ENCODE data around the gene TBC1D8.

DNA sequence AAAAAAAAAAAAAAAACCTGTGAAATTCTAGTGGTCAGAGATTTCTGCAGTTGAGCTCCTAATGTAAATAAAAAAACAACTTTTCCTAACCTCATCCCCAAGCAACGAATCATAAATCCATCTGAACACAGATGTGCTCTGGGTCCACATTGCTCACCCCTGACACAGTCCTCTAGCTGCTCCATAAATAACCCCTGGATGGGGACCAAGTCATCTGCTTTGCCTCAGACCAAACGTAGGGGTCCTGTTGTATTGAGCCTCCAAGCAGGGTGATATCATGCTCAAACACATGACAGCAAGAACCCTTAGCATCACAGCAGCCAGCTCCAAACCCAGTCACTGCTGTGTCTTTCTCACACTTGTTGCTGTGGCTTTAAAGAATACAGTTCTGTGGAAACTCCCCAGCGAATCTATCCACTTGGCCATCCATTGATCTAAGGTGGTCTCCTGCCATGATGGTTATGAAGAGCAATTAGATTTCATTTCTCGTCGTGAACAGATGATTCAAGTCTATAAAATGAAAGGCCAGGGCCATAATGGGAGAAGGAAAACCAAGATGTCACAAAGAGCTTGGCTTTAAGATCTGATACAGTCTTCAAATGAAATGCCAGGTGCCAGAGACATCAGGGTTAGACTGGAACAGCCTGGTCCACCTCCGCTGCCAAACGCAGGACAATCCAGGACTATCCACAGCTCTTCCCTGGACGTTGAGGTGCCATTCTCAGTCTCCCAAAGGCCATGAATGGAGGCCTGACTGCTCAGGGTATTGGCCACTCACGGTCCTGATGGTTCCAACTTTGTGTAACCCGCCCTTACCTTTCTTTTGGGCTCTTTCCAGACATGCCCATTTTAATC lies 39.0 kb downstream of the TBC1D8 start:
- TF ChIP-seq, protein P1, sequence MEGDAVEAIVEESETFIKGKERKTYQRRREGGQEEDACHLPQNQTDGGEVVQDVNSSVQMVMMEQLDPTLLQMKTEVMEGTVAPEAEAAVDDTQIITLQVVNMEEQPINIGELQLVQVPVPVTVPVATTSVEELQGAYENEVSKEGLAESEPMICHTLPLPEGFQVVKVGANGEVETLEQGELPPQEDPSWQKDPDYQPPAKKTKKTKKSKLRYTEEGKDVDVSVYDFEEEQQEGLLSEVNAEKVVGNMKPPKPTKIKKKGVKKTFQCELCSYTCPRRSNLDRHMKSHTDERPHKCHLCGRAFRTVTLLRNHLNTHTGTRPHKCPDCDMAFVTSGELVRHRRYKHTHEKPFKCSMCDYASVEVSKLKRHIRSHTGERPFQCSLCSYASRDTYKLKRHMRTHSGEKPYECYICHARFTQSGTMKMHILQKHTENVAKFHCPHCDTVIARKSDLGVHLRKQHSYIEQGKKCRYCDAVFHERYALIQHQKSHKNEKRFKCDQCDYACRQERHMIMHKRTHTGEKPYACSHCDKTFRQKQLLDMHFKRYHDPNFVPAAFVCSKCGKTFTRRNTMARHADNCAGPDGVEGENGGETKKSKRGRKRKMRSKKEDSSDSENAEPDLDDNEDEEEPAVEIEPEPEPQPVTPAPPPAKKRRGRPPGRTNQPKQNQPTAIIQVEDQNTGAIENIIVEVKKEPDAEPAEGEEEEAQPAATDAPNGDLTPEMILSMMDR (IDR thresholded peaks at IDR 0.05), result no peak
- TF ChIP-seq ZFX (IDR thresholded peaks at IDR 0.05; ENCODE audit: borderline replicate concordance), result no peak
